NCI-H2107 (cell line): ENCODE data around the gene SLC16A10.

Source experiments
- DNase-seq: peaks from one replicate; lab custom pipeline; 2025; lab: John Stamatoyannopoulos, UW

Gene SLC16A10

GRCh38 chr6:111259089-111259831, 172.0 kb downstream of the SLC16A10 start:
- peak; percentile 96 for DNase-seq

GRCh38 chr6:111260570-111261298, 173.4 kb downstream of the SLC16A10 start:
- no peak for DNase-seq

- DNase-seq: no peak
Observed at GRCh38 chr6:111263837-111264236, 176.5 kb downstream of the SLC16A10 start.

GRCh38 chr6:111265842-111266241, 178.5 kb downstream of the SLC16A10 start:
- DNase-seq: no peak

GRCh38 chr6:111266276-111266675, 179.0 kb downstream of the SLC16A10 start:
- DNase-seq: no peak

GRCh38 chr6:111267764-111268333, 180.5 kb downstream of the SLC16A10 start:
- no peak for DNase-seq

GRCh38 chr6:111269401-111269970, 182.2 kb downstream of the SLC16A10 start:
- no peak for DNase-seq

- DNase-seq: no peak
Observed at GRCh38 chr6:111270121-111270520, 182.8 kb downstream of the SLC16A10 start.

- no peak for DNase-seq
Observed at GRCh38 chr6:111274593-111275217, 187.4 kb downstream of the SLC16A10 start.

GRCh38 chr6:111276335-111276734, 189.0 kb downstream of the SLC16A10 start:
- no peak for DNase-seq

GRCh38 chr6:111276736-111277135, 189.4 kb downstream of the SLC16A10 start:
- DNase-seq: no peak

- no peak for DNase-seq
Observed at GRCh38 chr6:111277819-111278218, 190.5 kb downstream of the SLC16A10 start.

- DNase-seq: no peak
Observed at GRCh38 chr6:111278731-111279130, 191.4 kb downstream of the SLC16A10 start.

- no peak for DNase-seq
Observed at GRCh38 chr6:111280445-111280955, 193.2 kb downstream of the SLC16A10 start.
